Neural progenitor cell (in vitro differentiated cells): ENCODE data around the gene MSRB2. TPM values are rescaled to one million over a fixed set of nuclear protein-coding genes. Genes with fewer than 3 reads are reported as not detected.
A peak's percentile ranks its signal among the peaks of the same experiment; 100 is the strongest.

Experiments
- DNase-seq: peaks from one replicate; pipeline ENCODE4 v3.0.0-alpha.2; 2016; ENCODE audit warnings: low spot score
- H2AFZ ChIP-seq: fragments of 200-600 bp; sonication (generic); replicated peaks from 2 replicates; pipeline ENCODE4 v1.6.1; 2016; ENCODE audit warnings: antibody characterized with exemption
- H3F3A ChIP-seq: fragments of 200-600 bp; sonication (generic); 2 replicates; pipeline ENCODE4 v1.6.1; 2016; ENCODE audit warnings: antibody characterized with exemption, low read depth
- H3K27ac ChIP-seq: fragments of 200-600 bp; sonication (generic); 2 replicates; pipeline ENCODE4 v1.5.1; 2016; ENCODE audit warnings: mild to moderate bottlenecking
- H3K27me3 ChIP-seq: fragments of 200-600 bp; sonication (generic); 2 replicates; pipeline ENCODE4 v1.6.1; 2016; ENCODE audit warnings: mild to moderate bottlenecking, moderate library complexity
- H3K36me3 ChIP-seq: fragments of 200-600 bp; sonication (generic); 2 replicates; pipeline ENCODE4 v1.5.1; 2016
- H3K4me1 ChIP-seq: fragments of 200-600 bp; sonication (generic); 2 replicates; pipeline ENCODE4 v1.6.1; 2016; ENCODE audit warnings: mixed run types
- H3K4me2 ChIP-seq: fragments of 200-600 bp; sonication (generic); 2 replicates; pipeline ENCODE4 v1.6.1; 2016
- H3K4me3 ChIP-seq: fragments of 200-600 bp; sonication (generic); 2 replicates; pipeline ENCODE4 v1.5.1; 2016
- H3K79me2 ChIP-seq: fragments of 200-600 bp; sonication (generic); 2 replicates; pipeline ENCODE4 v1.6.1; 2016; ENCODE audit warnings: low read depth
- H3K9ac ChIP-seq: fragments of 200-600 bp; sonication (generic); 2 replicates; pipeline ENCODE4 v1.6.1; 2016
- H3K9me3 ChIP-seq: fragments of 200-600 bp; sonication (generic); 2 replicates; pipeline ENCODE4 v1.5.1; 2016; ENCODE audit warnings: low read depth
- H4K20me1 ChIP-seq: fragments of 200-600 bp; sonication (generic); 2 replicates; pipeline ENCODE4 v1.6.1; 2016; ENCODE audit warnings: low read depth
- H3K27ac Mint-ChIP-seq: 3 replicates; pipeline ENCODE4 v1.8.0; 2021; ENCODE audit warnings: mixed read lengths
- H3K27me3 Mint-ChIP-seq: 2 replicates; pipeline ENCODE4 v1.8.0; 2022; ENCODE audit warnings: low read depth, mild to moderate bottlenecking, inconsistent platforms, moderate library complexity, mixed read lengths; ENCODE audit not compliant: insufficient read depth
- H3K36me3 Mint-ChIP-seq: 3 replicates; pipeline ENCODE4 v1.8.0; 2021; ENCODE audit warnings: mixed read lengths
- H3K4me1 Mint-ChIP-seq: 3 replicates; pipeline ENCODE4 v1.8.0; 2021; ENCODE audit warnings: mixed read lengths
- H3K4me3 Mint-ChIP-seq: 3 replicates; pipeline ENCODE4 v1.8.0; 2021; ENCODE audit warnings: mild to moderate bottlenecking, moderate library complexity, mixed read lengths
- H3K9me3 Mint-ChIP-seq: 3 replicates; pipeline ENCODE4 v1.8.0; 2020; ENCODE audit warnings: mixed read lengths
- EZH2 ChIP-seq: fragments of 200-600 bp; sonication (generic); IDR thresholded peaks from 2 replicates; pipeline ENCODE4 v1.6.1; 2017; ENCODE audit warnings: antibody characterized with exemption, mild to moderate bottlenecking, moderate library complexity
- EZH2phosphoT487 ChIP-seq: fragments of 200-600 bp; sonication (generic); IDR thresholded peaks from 2 replicates; pipeline ENCODE4 v1.6.1; 2017; ENCODE audit warnings: antibody characterized with exemption
- total RNA-seq: library from RNA; depleted of rRNA; stranded (reverse); fragments of >200 nt; gene quantifications from 2 replicates; pipeline ENCODE4 v1.2.3, GENCODE V29; 2015; ENCODE audit warnings: low replicate concordance
- TF ChIP-seq, protein P1 (sequence below): fragments of 200-600 bp; sonication (generic); IDR thresholded peaks from 2 replicates; pipeline ENCODE4 v1.5.1; 2017; ENCODE audit warnings: antibody characterized with exemption, mild to moderate bottlenecking

Gene MSRB2
- total RNA-seq, 1 donor from 2014 or later: 15.2 TPM

DNA sequence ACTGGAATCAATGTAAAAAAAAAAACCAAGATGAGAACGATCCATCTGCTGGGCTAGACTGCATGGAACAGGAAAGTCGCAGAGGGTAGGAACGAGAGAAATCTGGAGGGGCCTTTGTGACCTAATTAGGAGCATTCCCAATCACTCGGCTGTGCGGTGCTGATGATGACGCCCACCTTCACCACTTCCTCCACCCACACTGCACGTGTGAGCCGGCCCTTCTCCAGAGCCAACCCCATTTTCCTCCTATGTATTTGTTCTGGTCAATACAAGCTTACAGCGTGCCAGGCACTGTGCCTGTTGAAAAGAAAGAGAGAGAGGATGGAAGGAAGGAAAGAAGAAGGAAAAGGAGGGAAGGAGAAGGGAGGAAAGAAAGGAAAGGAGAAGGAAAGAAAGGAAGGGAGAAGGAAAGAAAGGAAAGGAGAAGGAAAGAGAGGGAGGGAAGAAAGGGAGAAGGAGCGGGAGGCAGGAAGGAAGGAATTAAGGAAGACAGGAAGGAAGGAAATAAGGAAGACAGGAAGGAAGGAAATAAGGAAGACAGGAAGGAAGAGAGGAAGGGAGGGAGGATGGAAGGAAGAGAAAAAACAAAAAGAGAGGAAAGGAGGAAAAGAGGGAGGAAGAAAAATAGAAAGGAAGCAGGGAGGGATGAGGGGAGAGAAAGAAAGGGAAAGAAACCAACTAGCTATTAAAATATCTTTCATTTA is 61.2 kb downstream of the MSRB2 start:
- Histone ChIP-seq H3K79me2 (no peaks in the 10 kb centered on the region), H3K4me2 (no peak overlapping the region), H2AFZ (no peak overlapping the region), H3K27ac (no peak overlapping the region), H3K27me3 (peaks cover 60% of the 10 kb centered on the region), H4K20me1 (no peaks in the 10 kb centered on the region), H3K4me1 (no peaks in the 10 kb centered on the region), H3K36me3 (no peaks in the 10 kb centered on the region), H3K9me3 (no peaks in the 10 kb centered on the region), H3K4me3 (no peak overlapping the region), H3F3A (no peaks in the 10 kb centered on the region), H3K9ac (no peak overlapping the region)
- Mint-ChIP-seq H3K27me3 (peaks cover 8% of the 10 kb centered on the region), H3K4me3 (no peak overlapping the region), H3K4me1 (peaks cover 10% of the 10 kb centered on the region), H3K27ac (no peak overlapping the region), H3K9me3 (no peaks in the 10 kb centered on the region), H3K36me3 (no peaks in the 10 kb centered on the region)
- no peak for DNase-seq
- TF ChIP-seq EZH2 (no peak), EZH2phosphoT487 (no peak)
- TF ChIP-seq, protein P1, sequence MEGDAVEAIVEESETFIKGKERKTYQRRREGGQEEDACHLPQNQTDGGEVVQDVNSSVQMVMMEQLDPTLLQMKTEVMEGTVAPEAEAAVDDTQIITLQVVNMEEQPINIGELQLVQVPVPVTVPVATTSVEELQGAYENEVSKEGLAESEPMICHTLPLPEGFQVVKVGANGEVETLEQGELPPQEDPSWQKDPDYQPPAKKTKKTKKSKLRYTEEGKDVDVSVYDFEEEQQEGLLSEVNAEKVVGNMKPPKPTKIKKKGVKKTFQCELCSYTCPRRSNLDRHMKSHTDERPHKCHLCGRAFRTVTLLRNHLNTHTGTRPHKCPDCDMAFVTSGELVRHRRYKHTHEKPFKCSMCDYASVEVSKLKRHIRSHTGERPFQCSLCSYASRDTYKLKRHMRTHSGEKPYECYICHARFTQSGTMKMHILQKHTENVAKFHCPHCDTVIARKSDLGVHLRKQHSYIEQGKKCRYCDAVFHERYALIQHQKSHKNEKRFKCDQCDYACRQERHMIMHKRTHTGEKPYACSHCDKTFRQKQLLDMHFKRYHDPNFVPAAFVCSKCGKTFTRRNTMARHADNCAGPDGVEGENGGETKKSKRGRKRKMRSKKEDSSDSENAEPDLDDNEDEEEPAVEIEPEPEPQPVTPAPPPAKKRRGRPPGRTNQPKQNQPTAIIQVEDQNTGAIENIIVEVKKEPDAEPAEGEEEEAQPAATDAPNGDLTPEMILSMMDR: no peak

DNA sequence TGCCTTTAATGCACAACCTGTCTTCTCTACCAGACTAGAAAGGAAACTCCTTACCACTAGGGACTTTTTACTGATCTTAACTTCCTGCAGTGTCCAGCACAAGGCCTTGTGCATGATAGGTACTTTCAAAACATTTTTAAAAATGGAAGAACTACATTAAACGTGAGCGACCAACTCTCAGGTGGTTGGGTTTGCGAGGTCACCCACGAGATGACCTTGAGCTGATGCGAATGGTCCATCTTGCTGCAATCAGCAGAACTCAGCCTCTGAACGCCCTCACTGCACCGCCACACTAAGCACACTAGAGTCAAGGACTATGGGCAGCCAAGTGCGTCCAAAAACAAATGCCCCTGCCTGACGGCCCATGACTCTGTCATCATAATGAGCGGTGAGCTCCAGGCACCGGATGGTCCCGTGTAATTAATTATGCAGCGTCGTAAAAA is 61.9 kb downstream of the MSRB2 start:
- Mint-ChIP-seq H3K4me1 (peaks cover 10% of the 10 kb centered on the region), H3K9me3 (no peaks in the 10 kb centered on the region), H3K4me3 (no peak overlapping the region), H3K27ac (peak overlapping the region; percentile 5), H3K36me3 (no peaks in the 10 kb centered on the region), H3K27me3 (peaks cover 8% of the 10 kb centered on the region)
- Histone ChIP-seq H3K27ac (no peak overlapping the region), H3K79me2 (no peaks in the 10 kb centered on the region), H4K20me1 (no peaks in the 10 kb centered on the region), H3F3A (no peaks in the 10 kb centered on the region), H3K27me3 (peaks cover 67% of the 10 kb centered on the region), H3K4me2 (no peak overlapping the region), H3K4me1 (no peaks in the 10 kb centered on the region), H3K9ac (no peak overlapping the region), H3K4me3 (no peak overlapping the region), H3K9me3 (no peaks in the 10 kb centered on the region), H2AFZ (no peak overlapping the region), H3K36me3 (no peaks in the 10 kb centered on the region)
- TF ChIP-seq EZH2 (no peak), EZH2phosphoT487 (no peak)
- TF ChIP-seq, protein P1: no peak
- DNase-seq: no peak

DNA sequence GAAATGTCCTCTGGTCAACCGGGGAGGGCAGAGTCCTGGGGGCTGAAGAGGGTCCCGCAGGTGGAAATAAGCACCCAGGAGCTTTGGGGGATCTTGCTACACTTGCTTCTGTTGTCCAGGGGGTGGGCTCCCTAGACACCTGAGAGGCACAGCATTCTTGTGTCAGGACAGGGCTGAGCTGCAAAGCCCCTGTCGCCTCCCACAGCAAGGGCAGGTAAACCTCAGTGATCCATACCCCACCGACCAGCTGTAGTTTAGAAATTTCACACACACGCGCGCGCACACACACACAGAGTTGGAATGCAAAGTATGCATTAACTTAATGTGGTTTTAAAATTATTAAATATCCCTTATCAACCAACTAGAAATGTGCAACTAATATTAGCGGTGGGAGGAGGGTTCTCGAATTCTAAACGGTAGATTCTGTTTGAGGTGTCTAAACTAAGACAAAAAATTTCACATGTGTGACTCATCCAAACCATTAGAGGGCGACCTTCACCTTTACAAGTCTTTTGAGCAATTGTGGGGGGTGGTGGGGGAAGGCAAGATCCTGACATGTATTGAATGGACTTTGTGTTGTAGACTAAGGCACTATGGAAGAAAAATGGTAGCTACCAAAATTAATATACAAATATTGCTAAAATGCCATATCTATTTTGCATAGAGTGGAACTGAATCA is 62.5 kb downstream of the MSRB2 start:
- Histone ChIP-seq H3K36me3 (no peaks in the 10 kb centered on the region), H3K9me3 (no peaks in the 10 kb centered on the region), H3K79me2 (no peaks in the 10 kb centered on the region), H3K4me3 (peak overlapping the region; percentile 34), H2AFZ (peak overlapping the region; percentile 34), H3K27ac (no peak overlapping the region), H4K20me1 (no peaks in the 10 kb centered on the region), H3F3A (no peaks in the 10 kb centered on the region), H3K9ac (no peak overlapping the region), H3K4me2 (peak overlapping the region; percentile 71), H3K4me1 (no peaks in the 10 kb centered on the region), H3K27me3 (peaks cover 73% of the 10 kb centered on the region)
- Mint-ChIP-seq H3K36me3 (no peaks in the 10 kb centered on the region), H3K27me3 (peaks cover 8% of the 10 kb centered on the region), H3K9me3 (no peaks in the 10 kb centered on the region), H3K4me3 (peak overlapping the region; percentile 62), H3K27ac (no peak overlapping the region), H3K4me1 (peaks cover 10% of the 10 kb centered on the region)
- TF ChIP-seq EZH2phosphoT487 (no peak), EZH2 (no peak)
- TF ChIP-seq, protein P1: no peak
- DNase-seq: peak; percentile 74
